Erythroblast (primary cell): ENCODE data around the gene PLIN4.

Source experiments
- DNase-seq, 2 experiments: peaks; one replicate each; lab custom pipeline; 2025; lab: John Stamatoyannopoulos, UW
- GATA1 ChIP-seq: IDR thresholded peaks from 2 replicates; pipeline ENCODE4 v1.6.1; 2011; ENCODE audit warnings: low read depth, mild to moderate bottlenecking, control low read depth, low read length, moderate library complexity
- POLR2A ChIP-seq: IDR thresholded peaks from 2 replicates; pipeline ENCODE4 v1.6.1; 2011; ENCODE audit warnings: mild to moderate bottlenecking, low read length

The PLIN4 gene

GRCh38 chr19:4525563-4526002 lies 7.3 kb upstream of the PLIN4 start:
- TF ChIP-seq GATA1: no peak
- TF ChIP-seq POLR2A: no peak
- no peak for DNase-seq

GRCh38 chr19:4524808-4525562 lies 6.7 kb upstream of the PLIN4 start:
- TF ChIP-seq POLR2A (no peak), GATA1 (no peak)
- peak; percentile 60 to 84 for DNase-seq

DNA sequence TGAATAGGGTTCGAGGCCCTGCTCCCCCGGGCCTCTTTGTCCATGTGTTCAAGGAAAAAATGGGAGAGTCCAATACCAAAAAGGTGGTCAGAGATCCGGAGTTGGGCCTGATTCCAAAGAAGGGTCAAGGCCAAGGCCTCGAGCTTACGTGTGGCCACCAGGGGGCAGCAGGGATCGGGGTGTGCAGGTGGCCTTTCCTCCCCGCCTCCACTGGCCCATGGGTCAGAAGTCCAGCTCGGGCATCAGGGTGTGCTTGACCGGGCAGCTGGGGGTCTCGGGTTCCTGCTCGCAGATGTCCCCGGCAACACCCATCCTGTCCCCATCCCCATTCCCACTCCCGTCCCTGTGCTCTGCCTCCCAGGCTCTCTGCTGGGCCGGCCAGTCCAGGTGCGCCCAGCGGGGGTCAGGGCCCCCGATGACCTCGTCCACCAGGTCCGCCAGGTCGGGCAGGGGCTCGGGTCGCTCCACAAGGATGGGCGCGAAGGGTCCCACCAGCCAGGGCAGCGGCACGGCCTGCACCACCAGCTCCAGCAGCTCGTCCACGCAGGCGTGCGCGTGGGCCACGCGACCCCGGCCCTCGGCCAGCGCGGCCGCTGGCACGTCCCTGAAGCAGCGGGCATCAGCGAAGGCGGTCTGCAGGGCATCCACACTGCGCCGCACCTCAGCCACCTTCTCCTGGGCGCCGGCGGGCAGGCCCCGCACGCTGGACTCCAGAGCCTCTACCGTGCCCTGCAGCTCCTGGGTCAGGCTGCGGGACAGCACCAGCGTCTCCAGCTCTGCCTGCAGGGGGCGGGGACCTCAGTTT lies 5.2 kb upstream of the PLIN4 start:
- TF ChIP-seq POLR2A (no peak), GATA1 (no peak)
- DNase-seq: peak; percentile 58 to 74

DNA sequence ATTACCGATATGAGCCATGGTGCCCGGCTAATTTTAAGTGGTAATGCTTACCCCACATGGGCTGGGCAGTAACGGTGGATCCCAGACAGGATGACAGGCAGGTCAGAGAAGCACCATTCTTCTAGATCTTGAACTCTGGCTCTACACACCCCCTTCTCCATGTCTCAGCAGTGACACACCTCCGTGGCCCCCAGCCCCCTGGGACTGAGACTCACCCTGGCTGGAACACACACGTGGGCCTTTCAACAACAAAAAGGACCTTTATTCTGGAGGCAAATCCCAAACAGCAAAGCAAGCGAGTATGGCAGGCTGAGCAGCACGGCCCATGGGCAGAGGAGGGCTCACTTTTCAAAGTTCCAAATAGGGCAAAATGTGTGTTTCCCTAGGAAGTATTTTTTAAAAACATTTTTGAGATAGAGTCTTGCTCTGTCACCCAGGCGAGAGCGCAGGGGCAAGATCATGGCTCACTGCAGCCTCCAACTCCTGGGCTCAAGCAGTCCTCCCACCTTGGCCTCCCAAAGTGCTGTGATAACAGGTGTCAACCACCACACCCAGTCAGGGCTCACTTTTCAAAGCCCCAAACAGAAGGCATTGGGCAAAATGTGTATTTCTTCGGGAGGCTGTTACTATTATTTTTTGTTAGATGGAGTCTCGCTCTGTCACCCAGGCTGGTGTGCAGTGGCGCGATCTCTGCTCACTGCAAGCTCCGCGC lies 4.2 kb upstream of the PLIN4 start:
- no peak for DNase-seq

GRCh38 chr19:4521888-4522242 lies 3.6 kb upstream of the PLIN4 start:
- TF ChIP-seq GATA1 (no peak), POLR2A (no peak)
- DNase-seq: no peak

More for the DNA sequence above, 4.2 kb upstream of the PLIN4 start:
- TF ChIP-seq GATA1 (no peak), POLR2A (no peak)

DNA sequence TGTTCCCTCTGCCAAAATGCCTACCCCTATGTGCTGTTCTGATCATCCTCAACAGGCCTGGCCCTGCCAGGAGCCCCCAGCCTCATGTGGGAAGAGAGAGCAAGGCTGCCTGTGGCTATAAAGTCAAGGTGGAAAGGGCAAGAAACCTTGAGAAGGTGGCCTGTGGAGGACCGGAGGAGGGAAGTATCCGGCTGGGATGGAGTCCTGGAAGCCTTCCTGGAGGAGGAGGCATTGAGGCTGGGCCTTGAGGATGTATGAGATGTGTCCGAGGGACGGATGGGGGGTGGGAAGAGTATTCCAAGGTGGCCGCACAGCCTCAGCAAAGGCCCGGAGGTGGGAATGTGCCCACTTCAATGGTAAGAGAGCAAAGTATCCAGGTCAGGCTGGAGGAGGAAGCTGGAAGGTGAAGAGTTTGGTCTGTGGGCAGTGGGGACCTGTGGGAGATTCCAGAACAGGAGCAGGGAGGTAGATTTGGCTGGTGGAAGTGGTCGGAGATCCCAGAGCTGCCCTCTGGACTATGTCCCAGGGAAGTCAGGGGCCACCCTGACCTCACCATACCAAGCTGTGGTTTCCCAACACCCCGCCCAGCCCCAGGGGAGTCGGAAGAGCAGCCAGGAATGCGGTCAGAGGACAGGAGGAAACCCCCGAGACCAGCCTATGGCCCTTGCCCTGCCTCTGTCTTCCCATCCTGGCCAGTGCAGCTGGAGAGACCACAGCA lies 3.0 kb upstream of the PLIN4 start:
- no peak for TF ChIP-seq GATA1
- no peak for TF ChIP-seq POLR2A

DNA sequence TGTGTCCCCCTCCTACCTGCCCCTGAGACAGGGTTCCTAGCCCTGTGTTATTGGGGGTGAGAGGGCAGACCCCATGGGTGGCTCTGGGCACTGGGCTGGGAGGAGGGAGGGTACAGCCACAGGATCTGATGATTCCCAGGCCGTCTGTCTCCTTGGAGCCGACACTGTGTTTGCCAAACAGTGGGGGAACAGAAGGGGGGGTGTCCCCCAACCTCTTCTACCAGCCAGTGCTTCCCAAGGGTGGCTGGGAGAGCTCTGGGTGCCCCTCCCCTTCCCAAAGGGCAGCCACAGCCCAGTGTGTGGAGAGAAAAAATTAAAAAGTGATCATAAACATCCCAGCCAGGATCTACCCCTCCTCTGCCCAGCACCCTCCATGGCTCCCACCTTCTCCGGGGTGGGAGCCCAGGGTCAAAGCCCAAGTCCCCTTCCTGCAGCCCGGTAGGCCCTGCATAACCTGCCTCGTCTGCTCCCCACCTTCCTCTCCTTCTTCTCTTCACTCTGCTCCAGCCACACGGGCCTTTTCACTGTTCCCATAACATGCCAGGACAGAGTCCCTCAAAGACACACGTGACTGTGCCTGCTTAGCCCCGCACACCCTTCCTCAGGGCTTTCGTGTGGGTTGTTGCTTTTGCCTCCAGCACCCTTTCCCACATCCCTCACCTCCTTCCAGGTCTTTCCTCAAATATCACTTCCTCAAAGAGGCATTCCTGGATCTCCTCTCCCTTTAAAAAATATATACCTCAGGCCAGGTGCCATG lies 1.4 kb upstream of the PLIN4 start:
- no peak for TF ChIP-seq POLR2A
- TF ChIP-seq GATA1: no peak
- DNase-seq: no peak

More for the DNA sequence above, 3.0 kb upstream of the PLIN4 start:
- DNase-seq: no peak

GRCh38 chr19:4519172-4519496 lies 848 bp upstream of the PLIN4 start:
- no peak for DNase-seq
- TF ChIP-seq POLR2A (no peak), GATA1 (no peak)

DNA sequence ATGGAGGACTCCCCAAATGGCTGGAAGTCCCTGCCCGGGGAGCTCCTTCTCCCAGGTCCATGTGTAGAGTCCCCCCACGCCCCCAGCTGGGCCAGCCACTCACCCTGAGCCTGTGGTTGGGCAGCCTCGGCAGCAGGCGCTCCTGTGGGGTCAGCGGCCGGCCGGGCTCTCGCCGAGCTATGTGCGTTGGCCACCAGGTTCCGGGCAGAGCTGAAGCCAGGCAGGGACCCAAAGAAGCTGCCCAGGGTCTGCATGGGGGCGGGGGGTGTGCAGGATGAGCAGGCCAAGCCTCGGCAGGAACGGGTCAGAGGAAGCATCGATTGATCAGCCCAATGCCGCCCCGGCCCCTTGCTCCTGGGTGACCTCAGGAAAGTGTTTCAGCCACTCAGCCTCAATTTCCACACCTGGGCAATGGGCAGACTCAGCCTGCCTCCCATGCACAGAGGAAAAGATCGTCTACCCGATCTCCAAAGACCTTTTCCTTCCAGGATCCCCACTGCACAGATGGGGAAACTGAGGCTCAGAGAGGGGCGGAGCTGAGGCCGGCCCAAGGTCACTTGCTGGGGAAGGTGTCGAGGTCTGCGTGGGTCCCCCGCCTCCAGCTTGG lies 732 bp downstream of the PLIN4 start:
- DNase-seq: no peak
- TF ChIP-seq GATA1: no peak
- no peak for TF ChIP-seq POLR2A

DNA sequence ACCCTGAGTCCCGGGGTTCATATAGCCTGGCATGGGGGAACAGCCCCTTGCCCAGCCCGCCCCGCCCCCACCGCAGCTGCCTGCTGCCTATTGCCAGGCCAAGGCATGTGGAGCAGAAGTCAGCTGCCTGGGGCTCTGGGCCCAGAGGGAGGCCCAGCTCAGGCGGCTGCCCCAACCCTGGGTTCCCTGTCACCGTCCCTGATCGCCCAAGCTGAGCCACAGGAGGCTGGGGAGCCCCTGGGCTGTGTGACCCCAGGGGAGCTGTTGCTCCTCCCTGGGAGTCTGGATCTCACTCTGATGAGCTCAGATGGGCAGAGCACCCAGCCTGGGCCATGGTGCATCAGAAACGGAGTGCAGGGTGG lies 1.4 kb downstream of the PLIN4 start:
- no peak for DNase-seq
- TF ChIP-seq GATA1: no peak
- TF ChIP-seq POLR2A: no peak

GRCh38 chr19:4516199-4516938 lies 1.9 kb downstream of the PLIN4 start:
- TF ChIP-seq GATA1 (no peak), POLR2A (no peak)
- DNase-seq: no peak

DNA sequence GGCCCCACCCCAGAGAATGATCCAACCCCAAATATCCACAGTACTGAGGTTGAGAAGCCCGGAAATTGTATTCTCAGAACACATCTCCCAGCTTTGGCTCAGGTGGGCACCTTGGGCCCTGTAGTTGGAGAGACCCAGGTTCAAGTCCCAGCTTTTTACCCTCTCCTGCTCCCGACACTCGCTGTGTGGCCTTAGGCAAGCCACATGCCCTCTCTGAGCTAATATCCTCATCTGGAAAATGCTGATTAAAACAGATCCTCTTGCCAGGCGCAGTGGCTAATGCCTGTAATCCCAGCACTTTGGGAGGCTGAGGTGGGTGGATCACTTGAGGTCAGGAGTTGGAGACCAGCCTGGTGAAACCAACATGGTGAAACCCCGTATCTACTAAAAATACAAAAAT lies 2.6 kb downstream of the PLIN4 start:
- TF ChIP-seq POLR2A (no peak), GATA1 (no peak)
- no peak for DNase-seq

DNA sequence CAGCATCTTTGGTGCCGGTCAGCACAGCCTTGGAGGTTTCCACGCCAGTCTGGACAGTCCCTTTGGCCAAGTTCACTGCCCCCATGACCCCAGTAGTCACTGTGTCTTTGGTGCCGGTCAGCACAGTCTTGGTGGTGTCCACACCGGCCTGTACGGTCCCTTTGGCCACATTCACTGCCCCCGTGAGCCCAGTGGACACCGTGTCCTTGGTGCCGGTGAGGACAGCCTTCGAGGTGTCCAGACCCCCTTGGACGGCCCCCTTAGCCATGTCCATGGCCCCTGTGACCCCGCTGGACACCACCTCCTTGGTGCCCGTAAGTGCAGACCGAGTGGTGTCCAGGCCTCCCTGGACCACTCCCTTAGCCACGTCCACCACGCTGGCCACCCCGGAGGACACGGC lies 5.0 kb downstream of the PLIN4 start:
- DNase-seq: no peak
- no peak for TF ChIP-seq GATA1
- TF ChIP-seq POLR2A: no peak
